ENCODE results near the gene HMGB3.

DNA sequence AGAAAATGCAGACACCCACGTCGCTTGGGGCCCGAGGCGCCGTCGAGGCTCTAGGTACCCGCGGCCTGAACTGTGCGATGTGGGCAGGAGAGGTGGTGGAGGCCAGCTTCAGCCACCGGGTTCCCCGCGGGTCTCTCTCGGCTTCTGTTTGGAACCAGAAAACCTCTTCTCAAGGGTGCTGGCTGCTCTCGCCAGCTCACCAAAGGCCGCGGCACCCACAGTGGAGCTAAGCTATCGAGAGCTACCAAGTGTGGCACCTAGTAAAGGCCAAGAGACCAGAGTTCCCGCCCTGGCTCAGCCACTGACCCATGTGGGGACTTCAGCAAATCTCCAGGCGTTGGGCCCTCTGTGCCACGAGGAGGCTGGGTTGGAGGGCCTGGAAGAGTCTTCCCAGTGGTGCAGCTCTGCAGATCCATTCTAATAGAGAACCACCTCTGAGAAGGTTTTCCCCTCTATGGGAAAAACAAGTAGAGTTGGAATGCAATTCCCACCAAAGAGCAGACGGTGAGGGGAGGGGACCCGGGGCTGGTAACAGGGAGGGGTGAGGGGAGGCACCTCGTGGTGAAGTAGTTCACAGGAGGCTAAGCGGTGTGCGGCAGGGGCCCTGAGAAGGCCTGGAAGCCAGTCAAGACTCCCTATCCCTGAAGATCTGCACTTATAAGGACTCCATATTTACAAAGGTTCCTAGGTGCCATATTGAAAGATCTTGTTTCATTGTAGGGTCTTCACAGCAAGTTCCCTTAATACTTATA is 5.5 kb upstream of the HMGB3 start:
- TF ChIP-seq, protein P1, sequence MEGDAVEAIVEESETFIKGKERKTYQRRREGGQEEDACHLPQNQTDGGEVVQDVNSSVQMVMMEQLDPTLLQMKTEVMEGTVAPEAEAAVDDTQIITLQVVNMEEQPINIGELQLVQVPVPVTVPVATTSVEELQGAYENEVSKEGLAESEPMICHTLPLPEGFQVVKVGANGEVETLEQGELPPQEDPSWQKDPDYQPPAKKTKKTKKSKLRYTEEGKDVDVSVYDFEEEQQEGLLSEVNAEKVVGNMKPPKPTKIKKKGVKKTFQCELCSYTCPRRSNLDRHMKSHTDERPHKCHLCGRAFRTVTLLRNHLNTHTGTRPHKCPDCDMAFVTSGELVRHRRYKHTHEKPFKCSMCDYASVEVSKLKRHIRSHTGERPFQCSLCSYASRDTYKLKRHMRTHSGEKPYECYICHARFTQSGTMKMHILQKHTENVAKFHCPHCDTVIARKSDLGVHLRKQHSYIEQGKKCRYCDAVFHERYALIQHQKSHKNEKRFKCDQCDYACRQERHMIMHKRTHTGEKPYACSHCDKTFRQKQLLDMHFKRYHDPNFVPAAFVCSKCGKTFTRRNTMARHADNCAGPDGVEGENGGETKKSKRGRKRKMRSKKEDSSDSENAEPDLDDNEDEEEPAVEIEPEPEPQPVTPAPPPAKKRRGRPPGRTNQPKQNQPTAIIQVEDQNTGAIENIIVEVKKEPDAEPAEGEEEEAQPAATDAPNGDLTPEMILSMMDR (conservative IDR thresholded peaks at IDR 0.05; ENCODE audit: low read depth, low read length), result no peak
- TF ChIP-seq EZH2 (IDR thresholded peaks at IDR 0.05; ENCODE audit: low read length, unreplicated experiment) (no peak), EZH2phosphoT487 (IDR thresholded peaks at IDR 0.05; ENCODE audit: borderline replicate concordance, low read length) (no peak)

Data from PC-3 (cell line).